Hematopoietic multipotent progenitor cell treated with erythropoietin and hydrocortisone succinate and interleukin-3 and kit ligand, for 6 days (in vitro differentiated cells): ENCODE results near the gene RNF224.

ENCODE experiments used
- DNase-seq: peaks from one replicate; pipeline ENCODE4 v3.0.0-alpha.2; 2015

RNF224 gene

DNA sequence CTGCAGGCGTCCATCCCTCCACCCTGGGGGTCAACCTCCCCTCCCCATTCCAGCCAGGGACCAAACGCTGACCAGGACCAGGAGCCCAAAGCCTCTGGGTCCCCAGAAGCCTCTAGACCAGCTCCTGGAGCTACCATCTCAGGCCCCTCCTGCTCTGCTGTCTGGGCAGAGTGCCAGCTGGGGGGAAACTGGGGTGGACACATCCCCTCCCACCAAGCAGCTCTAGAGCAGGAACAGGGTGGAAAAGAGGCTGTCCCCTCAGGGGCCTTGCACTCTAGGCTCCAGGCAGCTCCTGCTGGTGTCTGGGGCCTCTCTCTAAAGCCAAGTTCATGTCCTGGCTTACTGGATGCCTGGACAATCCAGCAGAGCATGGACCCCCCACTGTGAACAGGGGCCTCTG, 34.4 kb upstream of the RNF224 start:
- DNase-seq: no peak

DNA sequence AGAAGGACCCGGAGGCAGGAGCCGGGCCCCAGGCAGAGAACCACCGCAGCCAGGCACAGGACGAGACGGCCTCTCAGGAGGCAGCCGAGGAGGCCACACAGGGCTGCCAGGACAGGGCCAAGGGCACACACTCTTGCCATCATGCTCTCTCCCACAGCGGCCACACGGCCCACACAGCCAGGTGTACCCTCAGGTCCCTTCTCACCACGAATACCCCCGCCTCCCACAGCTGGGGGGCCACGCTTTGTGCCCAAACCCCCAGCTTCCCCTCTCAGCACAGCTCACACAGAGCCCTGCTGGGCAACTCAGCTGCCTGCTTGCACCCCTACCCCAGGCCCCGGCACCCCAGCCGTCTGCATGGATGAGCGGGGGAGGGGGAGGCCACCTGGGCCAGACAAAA, 33.5 kb upstream of the RNF224 start:
- DNase-seq: no peak

DNA sequence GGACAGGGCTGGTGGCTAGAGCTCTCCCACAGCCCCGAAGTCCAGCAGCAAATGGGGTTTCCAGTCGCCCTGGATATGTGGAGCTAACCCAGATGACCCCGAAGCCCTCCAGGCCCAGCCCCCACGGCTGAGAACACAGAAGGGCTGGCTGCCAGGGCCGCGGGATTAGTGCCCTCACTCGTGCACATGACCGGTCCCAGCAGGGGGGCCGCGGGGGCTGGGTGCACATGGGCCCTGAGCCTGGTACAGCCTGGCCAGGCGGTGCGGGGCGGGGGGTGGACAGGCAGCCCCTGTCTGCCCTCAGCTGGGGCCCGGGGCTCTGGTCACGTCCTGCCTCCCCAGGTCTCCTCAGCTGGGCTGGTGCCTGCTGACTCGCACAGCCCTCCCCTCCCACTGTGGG, 32.9 kb upstream of the RNF224 start:
- no peak for DNase-seq

DNA sequence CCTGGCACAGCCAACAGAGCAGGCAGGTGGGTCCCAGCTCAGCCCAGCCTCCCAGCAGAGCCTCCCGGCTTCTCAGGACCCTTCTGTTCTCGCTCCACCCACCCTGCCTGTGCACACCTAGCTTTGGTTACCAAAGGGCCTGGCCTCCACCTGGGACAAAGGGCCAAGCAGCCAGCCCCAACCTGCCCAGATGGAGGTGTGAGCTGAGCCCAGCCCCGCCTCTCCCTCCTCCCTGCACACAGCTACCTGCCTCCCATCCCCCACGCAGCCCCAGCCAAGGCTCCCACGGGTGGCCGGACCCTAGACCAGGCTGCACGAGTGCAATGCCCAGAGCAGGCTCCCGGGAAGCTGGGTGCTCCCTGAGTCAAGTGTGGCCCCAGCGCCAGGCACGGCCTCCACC, 32.4 kb upstream of the RNF224 start:
- no peak for DNase-seq

DNA sequence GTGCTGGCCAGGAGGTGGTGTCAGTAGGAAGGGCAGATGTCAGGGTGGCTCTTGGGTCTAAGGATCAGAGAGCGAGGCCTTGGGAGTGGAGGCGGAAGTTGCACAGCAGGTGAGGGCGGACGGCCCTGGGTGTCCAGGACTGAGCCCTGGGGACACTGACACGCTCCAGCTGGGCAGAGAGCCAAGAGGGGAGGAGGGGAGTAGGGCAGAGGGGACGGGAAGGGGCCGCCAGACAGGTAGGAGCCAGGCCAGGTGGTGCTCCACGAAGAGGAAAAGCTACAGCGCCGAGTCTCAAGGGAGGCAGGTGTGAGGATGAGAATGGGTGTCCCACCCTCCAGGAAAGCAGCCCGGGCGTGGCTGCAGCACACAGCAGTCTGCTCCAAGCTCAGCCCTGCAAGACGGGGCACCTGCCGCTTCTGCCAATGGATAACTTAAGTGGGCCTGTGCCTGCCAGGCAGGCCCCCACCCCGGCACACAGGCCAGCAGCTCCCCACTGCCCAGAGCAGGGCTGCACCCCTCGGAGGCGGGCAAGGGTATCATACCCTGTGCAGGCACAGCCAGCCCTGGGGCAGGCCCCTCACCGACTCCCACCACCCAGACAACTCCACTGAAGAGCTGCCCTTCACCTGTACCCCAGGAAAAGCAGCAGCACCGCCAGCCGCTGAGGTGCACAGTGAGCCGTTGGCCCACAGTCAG, 31.6 kb upstream of the RNF224 start:
- DNase-seq: no peak

DNA sequence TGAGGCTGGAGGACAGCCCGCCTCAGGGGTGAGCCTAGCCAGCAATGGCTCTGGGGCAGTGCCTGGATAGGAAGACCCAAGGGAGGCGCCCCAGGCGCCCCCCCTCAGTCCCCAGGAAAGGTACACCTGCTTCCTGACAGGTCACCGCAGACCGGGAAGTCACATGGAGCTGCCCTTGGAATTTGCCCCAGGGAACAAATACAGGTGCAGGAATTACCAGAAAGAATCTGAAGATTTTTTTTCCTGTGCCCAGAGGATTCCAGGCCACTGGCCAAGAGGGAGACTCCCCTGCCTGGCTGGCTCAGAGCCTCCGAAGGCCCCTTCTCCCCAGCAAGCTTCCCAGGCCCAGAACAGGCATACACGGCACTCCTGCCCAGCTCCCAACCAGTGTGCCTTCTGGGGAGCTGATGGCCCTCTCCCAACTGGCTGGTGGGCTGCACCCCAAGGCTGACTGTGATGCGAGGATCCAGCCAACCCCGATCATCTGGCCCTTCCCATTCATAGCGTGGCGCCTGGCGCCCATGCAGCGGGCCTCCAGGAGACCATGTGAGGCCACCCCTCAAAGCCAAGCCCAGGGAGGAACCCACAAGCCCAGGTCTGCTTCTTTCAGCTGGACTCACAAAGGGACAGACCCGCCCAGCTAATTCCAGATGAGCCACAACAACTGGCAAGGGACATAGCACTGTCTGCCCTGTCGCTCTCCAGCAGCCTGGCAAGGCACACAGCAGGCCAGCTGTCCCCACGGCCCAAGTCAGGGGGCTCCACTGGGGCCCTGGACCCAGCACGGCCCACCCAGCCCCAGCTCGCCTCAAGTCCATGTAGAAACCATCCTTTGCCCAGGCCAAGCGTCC, 29.0 kb upstream of the RNF224 start:
- DNase-seq: no peak

DNA sequence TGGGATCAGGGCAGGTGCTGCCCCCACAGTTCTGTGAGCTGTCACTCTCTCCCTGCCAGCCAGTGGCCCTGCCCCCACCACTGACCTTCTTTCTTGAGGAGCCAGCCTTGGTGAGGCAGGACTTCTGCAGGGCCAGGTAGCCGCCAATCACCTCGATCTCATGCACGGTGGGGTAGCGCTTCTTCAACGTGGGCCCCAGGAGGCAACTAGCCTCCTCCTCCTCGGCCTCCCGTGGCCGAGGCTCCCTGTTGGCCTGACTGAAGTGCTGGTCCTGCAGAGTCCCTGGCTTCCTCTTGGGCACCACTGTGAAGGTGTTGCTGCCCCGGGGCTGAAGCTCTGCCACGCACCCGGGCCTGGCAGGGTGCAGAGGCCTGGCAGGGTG, 28.4 kb upstream of the RNF224 start:
- DNase-seq: no peak

DNA sequence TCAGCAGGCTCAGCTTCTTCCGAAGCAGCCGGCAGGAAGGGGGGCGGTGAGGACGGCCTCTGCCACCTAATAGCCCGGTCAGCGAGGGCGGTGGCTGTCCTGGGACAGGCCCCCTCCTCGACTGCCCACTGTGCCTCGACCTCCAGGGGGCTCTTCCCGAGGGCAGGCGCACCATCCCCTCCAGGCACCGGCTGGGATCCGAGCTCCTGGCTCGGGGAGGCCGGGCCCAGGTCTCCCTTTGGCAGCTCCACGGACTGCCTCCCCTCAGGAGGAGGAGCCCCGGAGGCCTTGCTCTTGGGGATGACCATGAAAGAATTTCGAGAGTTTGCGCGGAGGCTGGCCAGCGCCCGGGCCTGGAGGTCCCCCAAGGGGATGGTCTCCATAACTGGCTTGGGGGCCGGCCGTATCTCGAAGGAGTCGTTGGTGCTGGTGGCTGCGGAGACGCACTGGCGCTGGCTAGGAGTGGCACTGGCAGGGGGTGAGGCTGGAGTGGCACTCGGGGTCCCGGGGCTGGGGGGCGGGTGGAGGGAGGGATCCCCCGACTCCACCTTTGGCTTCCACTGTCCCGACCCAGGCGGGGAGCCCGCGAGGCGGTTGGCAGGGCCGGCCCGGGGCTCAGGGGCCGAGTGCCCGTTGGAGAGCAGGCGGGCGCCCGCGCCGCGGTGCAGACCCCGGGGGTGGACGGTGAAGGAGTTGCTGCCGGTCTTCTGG, 27.7 kb upstream of the RNF224 start:
- DNase-seq: no peak

DNA sequence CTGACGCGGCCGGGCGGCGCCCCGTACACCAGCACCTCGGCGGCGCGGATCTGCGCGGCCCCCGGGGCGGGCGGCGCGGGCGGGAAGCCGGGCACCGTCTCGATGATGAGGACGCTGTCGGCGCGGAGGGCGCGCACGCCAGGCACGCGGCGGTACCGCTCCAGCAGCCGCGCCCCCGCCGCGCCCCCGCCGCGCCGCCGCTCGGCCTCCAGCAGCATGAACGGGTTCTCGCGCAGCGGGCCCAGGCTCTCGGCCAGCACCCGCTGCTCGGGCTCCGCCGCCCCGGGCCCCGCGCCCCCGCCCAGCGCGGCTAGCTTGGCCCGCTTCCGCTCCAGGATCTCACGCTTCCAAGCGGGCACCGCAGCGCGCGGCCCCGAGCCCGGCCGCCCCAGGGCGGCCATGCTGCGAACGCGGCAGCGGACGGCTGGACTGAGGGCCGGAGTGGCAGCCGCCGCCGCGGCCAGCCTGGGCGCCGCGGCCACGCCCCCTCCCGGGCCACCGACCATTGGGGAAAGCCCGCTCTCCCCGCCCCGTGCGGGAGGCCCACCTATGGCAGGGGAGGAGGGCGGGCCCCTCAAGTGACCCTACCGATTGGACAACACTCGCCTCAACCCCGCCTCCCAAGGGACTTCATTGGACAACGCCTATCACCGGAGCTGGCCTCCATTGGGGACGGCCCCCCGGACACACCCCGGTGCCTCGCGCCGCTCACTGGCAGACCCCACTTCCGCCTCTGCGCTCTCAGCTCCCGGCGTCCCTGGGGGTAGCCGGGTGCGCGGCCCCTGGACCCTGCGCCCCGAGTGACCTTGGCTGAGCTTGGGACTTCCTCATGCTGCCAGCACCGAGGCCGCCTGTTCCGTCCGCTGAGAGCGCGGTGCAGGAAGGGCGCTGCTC, 26.7 kb upstream of the RNF224 start, which contains the start of gene TPRN:
TPRN (minus strand) TSS at position 431 of the 894 bp plus-strand sequence; CDS start at position 401, 30 bp downstream.
- peak; percentile 100 for DNase-seq

DNA sequence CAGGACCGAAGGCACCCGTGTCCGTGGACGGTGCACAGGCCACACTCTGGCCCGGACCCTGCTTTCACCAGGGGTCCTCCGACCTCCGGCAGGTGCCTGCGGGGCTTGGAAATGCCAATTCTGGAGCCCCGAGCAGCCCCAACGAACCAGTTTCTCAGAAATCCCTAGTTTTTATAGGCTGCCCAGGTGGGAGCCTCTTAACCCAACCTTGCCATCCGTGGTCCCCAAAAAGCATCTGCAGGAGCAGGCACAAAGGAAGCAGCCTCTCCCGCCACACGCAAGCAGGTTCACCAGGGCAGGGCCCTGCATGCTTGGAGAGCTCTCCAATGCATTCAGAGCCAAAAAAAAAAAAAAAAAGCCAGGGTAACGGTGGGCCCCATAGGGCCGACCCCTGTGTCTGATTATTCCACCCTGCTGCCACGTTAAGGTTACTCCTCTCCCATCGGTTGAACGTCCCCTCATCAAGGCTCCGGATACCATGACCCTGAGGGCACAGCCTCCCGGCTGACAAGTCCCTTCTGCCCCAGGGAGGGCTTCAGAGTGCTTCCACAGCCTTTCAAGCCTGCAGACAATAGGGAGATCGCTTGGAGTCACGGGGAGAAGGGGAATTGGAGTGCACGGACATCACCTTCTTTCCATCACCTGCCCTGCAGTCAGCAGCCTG, 26.0 kb upstream of the RNF224 start:
- no peak for DNase-seq

DNA sequence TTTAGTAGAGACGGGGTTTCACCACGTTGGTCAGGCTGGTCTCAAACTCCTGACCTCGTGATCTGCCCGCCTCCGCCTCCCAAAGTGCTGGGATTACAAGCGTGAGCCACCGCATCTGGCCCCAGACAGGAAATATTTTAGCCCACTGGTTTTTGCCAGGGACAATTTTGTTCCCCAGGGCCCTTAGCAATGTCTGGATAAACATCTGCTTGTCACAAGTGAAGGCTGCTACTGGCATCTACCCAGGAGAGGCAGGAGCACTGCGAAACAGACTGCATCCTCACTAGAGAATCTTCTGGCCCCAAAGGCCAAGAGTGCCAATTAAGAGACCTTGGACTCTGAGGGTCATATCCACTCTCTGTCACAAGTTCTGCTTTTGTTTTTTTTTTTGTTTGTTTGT, 24.3 kb upstream of the RNF224 start:
- peak; percentile 43 for DNase-seq

DNA sequence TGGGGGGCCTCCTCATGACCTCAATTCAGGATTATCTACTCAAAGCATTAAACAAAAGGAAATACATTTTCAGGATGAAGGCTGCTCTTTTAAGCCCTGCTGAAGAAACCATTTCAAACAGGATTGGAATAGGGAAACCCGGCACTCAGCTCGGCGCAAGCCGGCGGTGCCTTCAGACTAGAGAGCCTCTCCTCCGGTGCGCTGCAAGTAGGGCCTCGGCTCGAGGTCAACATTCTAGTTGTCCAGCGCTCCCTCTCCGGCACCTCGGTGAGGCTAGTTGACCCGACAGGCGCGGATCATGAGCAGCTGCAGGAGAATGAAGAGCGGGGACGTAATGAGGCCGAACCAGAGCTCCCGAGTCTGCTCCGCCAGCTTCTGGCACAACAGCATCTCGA, 22.6 kb upstream of the RNF224 start:
- DNase-seq: no peak

DNA sequence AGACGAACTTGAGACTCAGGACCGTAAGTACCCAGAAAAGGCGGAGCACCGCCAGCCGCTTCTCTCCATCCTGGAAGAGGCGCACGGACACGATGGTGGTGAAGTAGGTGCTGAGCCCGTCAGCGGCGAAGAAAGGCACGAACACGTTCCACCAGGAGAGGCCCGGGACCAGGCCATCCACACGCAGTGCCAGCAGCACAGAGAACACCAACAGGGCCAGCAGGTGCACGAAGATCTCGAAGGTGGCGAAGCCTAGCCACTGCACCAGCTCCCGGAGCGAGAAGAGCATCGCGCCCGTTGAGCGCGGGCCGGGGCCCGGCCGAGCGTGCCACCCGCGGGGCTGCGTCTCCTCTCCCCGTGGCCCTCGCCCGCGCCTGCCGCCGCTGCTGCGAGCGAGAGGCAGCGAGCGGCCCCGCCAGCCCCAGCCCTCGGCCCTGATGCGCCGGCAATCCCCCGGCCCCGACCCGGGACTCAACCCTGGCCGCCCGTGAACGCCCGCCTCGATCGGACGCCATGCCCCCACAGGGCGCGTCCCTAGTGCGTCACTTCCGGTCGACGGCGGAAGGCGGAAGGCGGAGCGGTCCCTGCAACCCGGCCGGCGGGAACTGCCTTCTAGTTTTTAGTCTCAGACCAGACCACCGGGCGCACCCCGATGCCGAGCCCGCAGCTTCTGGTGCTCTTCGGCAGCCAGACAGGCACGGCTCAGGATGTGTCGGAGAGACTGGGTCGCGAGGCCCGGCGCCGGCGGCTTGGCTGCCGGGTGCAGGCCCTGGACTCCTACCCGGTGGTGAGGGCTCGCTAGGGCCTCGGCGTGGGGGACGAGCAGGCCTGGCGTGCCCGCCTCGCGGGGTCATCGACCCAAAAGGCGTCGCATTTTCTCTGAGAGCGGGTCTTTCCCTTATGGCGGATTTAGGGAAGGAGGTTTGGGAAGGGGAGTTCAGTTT, 21.9 kb upstream of the RNF224 start, which contains the start of the genes NDOR1 and TMEM203:
NDOR1 (plus strand) TSS at position 575 of the 944 bp plus-strand sequence; CDS start at position 653, 78 bp downstream.
TMEM203 (minus strand) TSS at position 523 of the 944 bp plus-strand sequence; CDS start at position 289, 234 bp downstream.
- DNase-seq: peak; percentile 95

DNA sequence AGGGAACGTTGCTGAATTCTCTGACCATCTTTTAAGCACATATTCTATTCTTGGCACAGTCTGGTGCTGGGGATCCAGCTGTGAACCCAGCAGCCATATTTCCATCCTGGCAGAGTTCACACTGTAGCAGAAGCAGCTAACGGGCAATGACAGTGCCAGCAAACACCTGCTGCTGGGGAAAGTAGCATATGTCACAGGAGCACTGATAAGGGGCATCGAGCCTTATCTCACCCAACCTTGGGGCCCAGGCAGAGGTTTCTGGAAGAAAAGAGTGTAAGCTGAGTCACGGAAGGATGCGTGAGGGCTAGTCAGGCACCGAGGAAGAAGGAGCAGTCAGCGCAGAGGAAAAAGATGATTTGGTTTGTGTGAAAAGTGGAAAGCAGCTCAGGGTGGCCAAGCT, 20.7 kb upstream of the RNF224 start:
- peak; percentile 61 for DNase-seq

DNA sequence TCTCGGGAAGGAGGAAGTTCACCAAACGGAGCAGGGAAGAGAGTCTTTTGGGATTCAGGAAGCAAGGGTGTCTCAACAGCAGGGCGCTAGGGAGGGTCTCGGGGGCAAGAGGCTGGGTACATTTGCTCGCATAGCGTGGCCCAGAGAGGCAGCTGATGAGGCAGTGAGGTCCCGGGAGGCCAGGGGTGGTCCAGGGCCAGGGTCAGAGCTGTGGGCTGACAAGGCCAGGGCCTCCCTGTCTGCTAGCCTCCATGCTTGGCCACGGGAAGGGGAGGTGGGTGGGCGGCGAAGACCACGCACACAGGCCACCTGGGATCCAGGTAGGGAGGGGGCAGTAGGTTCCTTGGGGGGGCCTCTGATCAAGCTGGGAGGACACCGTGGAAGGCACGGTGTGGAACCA, 15.8 kb upstream of the RNF224 start:
- DNase-seq: no peak

DNA sequence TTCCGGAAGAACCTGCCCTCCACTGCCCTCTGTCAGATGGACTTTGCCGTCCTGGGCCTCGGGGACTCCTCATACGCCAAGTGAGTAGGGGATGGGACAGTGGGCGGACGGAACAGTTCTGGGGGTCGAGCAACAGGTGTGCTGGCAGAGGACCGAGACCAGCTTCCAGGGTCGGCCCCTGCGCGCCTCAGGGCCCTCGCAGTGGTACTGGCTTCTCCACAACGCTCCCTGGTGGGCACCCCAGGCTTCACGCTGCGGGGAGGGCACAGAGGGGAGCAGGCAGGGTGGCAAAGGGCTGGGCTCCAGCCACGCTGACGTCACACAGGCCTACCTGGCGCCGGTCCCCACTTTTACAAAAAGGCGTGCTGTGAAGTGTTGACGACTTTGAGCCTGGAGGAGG, 14.8 kb upstream of the RNF224 start:
- DNase-seq: no peak

DNA sequence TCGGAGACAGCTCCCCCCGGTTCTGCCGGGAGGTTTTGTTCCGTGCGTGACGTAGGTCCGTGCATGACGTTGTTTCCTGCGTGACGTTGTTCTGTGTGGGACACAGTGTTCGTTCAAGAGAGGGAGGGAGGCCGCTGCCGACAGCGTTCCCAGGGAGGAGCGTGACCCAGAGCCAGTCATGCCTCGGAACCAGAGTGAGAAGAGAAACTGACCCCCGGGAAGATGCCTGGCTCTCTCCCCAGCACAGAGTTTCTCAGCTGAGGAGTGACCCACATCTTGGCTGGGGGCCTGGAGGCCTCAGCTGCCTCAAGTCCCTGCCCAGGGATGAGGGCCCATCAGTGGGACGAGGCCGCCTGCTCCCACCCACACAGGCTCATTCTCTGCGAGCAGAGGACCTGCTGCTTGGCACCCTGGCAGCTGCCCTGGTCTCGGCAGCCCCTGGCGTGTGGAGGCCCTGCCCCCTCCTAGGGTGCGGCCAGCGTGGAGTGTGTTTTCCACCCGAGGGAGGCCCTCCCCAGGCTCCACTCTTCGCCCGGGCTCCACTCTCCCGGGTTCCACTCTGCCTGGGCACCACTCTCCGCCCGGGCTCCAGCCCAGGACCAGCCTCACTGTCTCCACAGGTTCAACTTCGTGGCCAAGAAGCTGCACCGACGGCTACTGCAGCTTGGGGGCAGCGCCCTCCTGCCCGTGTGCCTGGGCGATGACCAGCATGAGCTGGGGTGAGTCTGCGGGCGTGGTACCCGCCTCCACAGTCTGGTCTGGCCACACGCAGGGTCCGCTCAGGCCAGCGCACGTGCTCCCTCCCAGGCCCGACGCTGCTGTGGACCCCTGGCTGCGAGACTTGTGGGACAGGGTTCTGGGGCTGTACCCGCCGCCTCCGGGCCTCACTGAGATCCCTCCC, 13.9 kb upstream of the RNF224 start:
- no peak for DNase-seq

DNA sequence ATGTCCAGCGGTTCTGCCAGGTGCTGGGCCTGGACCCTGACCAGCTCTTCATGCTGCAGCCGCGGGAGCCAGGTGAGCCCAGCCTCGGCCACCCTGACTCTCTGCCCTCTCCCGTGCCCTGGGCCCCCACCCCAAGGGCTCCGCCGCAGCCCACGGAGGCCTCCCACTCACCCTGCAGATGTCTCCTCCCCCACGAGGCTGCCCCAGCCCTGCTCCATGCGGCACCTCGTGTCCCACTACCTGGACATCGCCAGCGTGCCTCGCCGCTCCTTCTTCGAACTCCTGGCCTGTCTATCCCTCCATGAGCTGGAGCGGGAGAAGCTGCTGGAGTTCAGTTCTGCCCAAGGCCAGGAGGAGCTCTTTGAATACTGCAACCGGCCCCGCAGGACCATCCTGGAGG, 12.7 kb upstream of the RNF224 start:
- DNase-seq: no peak

DNA sequence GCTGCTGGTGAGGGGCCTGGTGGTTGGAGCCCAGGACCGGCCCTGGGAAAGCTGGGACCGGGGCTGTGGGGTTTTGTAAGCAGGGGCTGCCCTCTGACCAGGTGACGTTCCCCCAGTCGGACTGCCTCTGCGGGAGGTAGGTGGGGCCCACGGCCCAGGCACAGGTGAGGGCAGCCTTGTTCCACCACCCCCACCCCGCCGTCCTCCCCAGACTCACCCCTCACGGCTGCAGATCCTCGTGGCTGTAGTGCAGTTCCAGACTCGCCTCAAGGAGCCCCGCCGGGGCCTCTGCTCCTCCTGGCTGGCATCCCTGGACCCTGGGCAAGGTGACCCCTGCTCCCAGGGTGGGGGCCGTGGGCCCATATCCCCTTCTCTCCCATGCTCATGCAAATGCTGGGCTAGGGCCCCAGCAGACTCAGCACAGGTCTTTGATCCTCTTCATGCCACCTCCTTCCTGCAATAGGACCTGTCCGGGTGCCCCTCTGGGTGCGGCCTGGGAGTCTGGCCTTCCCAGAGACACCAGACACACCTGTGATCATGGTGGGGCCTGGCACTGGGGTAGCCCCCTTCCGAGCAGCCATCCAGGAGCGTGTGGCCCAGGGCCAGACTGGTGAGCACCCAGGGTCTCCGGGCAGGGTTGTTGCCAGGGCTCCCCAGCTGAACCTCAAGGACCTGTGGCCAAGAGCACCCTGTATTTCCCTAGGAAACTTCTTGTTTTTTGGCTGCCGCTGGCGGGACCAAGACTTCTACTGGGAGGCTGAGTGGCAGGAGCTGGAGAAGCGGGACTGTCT, 11.9 kb upstream of the RNF224 start:
- no peak for DNase-seq
